Measurements from ENCODE around the gene BPIFB4.
"Not testable (repeated sequence)": the region's sequence is repeated elsewhere in the genome, so short reads cannot be mapped to it uniquely, and the experiment has no call there.

- TF ChIP-seq CTCF, POLR2A (IDR thresholded peaks at IDR 0.05): not testable (repeated sequence)
Observed at GRCh38 chr20:33106058-33106620, 26.7 kb downstream of the BPIFB4 start.

All from heart left ventricle (tissue), 13 donors.